Kidney glomerular epithelial cell (primary cell): ENCODE data around the gene TGIF2.
A peak's percentile ranks its signal among the peaks of the same experiment; 100 is the strongest.
"Not testable (repeated sequence)": the region's sequence is repeated elsewhere in the genome, so short reads cannot be mapped to it uniquely, and the experiment has no call there.

Experiments used
- DNase-seq: peaks from one replicate; lab custom pipeline; 2025; lab: John Stamatoyannopoulos, UW

TGIF2 gene

GRCh38 chr20:36579996-36580545 is 6.7 kb downstream of the TGIF2 start:
- peak; percentile 75 for DNase-seq

GRCh38 chr20:36582322-36582721 is 8.9 kb downstream of the TGIF2 start:
- DNase-seq = no peak

- no peak for DNase-seq
These were observed 9.4 kb downstream of the TGIF2 start for GRCh38 chr20:36582821-36583220.

GRCh38 chr20:36584018-36584481 is 10.7 kb downstream of the TGIF2 start:
- DNase-seq = no peak

- no peak for DNase-seq
These were observed 12.2 kb downstream of the TGIF2 start for GRCh38 chr20:36585410-36586125.

- no peak for DNase-seq
These were observed 14.1 kb downstream of the TGIF2 start for GRCh38 chr20:36587388-36588070.

- no peak for DNase-seq
These were observed 17.9 kb downstream of the TGIF2 start for GRCh38 chr20:36591281-36591680.

GRCh38 chr20:36591854-36592641 is 18.7 kb downstream of the TGIF2 start:
- DNase-seq = no peak

GRCh38 chr20:36593347-36593929 is 20.0 kb downstream of the TGIF2 start:
- DNase-seq = no peak

- DNase-seq = no peak
These were observed 26.5 kb downstream of the TGIF2 start for GRCh38 chr20:36599912-36600345.

- no peak for DNase-seq
These were observed 28.1 kb downstream of the TGIF2 start for GRCh38 chr20:36601540-36601939.

- DNase-seq = no peak
These were observed 31.6 kb downstream of the TGIF2 start for GRCh38 chr20:36604952-36605398.

- peak; percentile 98 for DNase-seq
These were observed 32.2 kb downstream of the TGIF2 start, which contains the start of gene RAB5IF for GRCh38 chr20:36605399-36606157. RAB5IF (plus strand) TSS chr20:36605779; CDS start chr20:36605952, 173 bp downstream.

- DNase-seq = no peak
These were observed 33.0 kb downstream of the TGIF2 start for GRCh38 chr20:36606158-36607066.

- no peak for DNase-seq
These were observed 34.4 kb downstream of the TGIF2 start for GRCh38 chr20:36607586-36608387.

- not testable (repeated sequence) for DNase-seq
These were observed 35.0 kb downstream of the TGIF2 start for GRCh38 chr20:36608388-36608728.

- DNase-seq = no peak
These were observed 38.2 kb downstream of the TGIF2 start for GRCh38 chr20:36611625-36612024.

- no peak for DNase-seq
These were observed 40.6 kb downstream of the TGIF2 start for GRCh38 chr20:36613974-36614373.
